Lung (tissue), 12 donors: ENCODE data around the gene CNST. TPM values are rescaled to one million over a fixed set of nuclear protein-coding genes. Genes with fewer than 3 reads are reported as not detected.

Experiments
- ATAC-seq: fragments of 200-7000 bp; cut with Tn5 transposase; one replicate; pipeline ENCODE4 v1.9.1; 2020; ENCODE audit warnings: moderate number of reproducible peaks; ENCODE audit not compliant: insufficient read depth, low FRiP score
- DNase-seq, 3 donors: peaks; one replicate each; pipeline ENCODE4 v3.0.0-alpha.2; 2013 to 2017
- H3K27ac ChIP-seq, 2 donors: one replicate each; pipeline ENCODE4 v1.5.1; 2013; ENCODE audit warnings: mild to moderate bottlenecking in 2 of 2, moderate library complexity in 2 of 2, control low read depth in 1 of 2, inconsistent platforms in 1 of 2, low read depth in 1 of 2, low read length in 1 of 2
- H3K27me3 ChIP-seq, 3 donors: one replicate each; pipeline ENCODE4 v1.5.1; 2013; ENCODE audit warnings: low read length in 2 of 3; ENCODE audit not compliant: control insufficient read depth in 3 of 3, insufficient read depth in 3 of 3
- H3K36me3 ChIP-seq, 4 donors: one replicate each; pipeline ENCODE4 v1.5.1; 2013; ENCODE audit warnings: low read length in 4 of 4, mild to moderate bottlenecking in 1 of 4, moderate library complexity in 1 of 4; ENCODE audit not compliant: control insufficient read depth in 4 of 4, insufficient read depth in 4 of 4
- H3K4me1 ChIP-seq, 5 donors: one replicate each; pipeline ENCODE4 v1.5.1; 2013; ENCODE audit warnings: low read length in 5 of 5, mild to moderate bottlenecking in 2 of 5, moderate library complexity in 1 of 5; ENCODE audit not compliant: control insufficient read depth in 5 of 5, insufficient read depth in 5 of 5
- H3K4me3 ChIP-seq: one replicate; pipeline ENCODE4 v1.5.1; 2013; ENCODE audit warnings: mild to moderate bottlenecking, control low read depth, moderate library complexity
- H3K9ac ChIP-seq, 2 donors: one replicate each; pipeline ENCODE4 v1.5.1; 2013; ENCODE audit warnings: low read length in 2 of 2, control low read depth in 1 of 2; ENCODE audit not compliant: insufficient read depth in 1 of 2
- H3K9me3 ChIP-seq, 4 donors: one replicate each; pipeline ENCODE4 v1.5.1; 2013; ENCODE audit warnings: low read length in 3 of 4, mild to moderate bottlenecking in 1 of 4, moderate library complexity in 1 of 4; ENCODE audit not compliant: control insufficient read depth in 4 of 4, insufficient read depth in 3 of 4
- WGBS, 2 donors: extraction: QIAGEN DNeasy Blood & Tissue Kit; methylation state at CpG; one replicate each; pipeline ENCODE4 v1.1.7; 2013; 5-methylcytosine and 5-hydroxymethylcytosine counted together
- polyA plus RNA-seq, 2 donors: library from polyadenylated mRNA; stranded (reverse); fragments of 200-250 nt; gene quantifications; one replicate each; pipeline ENCODE4 v1.2.1, GENCODE V29; 2013
- total RNA-seq, 2 donors: library from RNA; depleted of rRNA in 1 of 2; stranded (reverse); fragments of >200 nt in 1 of 2; gene quantifications; one replicate each; pipeline ENCODE4 v1.2.1, GENCODE V29; 2014 to 2021
- TF ChIP-seq, protein P1 (sequence below): IDR thresholded peaks from 2 replicates; pipeline ENCODE4 v1.5.1; 2012; ENCODE audit warnings: mild to moderate bottlenecking; ENCODE audit errors: control extremely low read depth, extremely low read depth
- donor health status: control.
- donor health status: control.
- donor health status: Bipolar disorder and iron deficiency.
- donor health status: healthy.
- donor health status: DM: yes; HTN: yes; CAD: no.

CNST gene
- total and polyA plus RNA-seq, 4 donors, result 6.1 to 37.3 (median 17.2) TPM

DNA sequence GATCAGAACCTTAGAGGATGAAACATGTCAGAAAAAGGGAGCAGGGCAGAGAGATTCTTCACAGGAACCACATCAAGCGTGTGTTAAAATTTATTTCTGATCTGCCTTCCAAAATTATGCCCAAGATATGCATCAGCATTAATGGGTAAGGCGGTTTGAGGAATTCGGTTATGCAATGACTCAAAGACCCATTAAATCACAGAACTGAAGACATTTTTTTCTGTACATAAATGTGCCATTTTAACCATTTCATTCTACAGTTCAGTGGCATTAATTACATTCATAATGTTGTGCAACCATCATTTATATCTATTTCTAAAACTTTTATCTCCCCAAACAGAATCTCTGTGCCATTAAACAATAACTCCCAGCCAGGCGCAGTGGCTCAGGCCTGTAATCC lies 43.4 kb downstream of the CNST start:
- H3K27ac ChIP-seq, result peak overlapping the region; percentile 61 to 82
- TF ChIP-seq, protein P1, sequence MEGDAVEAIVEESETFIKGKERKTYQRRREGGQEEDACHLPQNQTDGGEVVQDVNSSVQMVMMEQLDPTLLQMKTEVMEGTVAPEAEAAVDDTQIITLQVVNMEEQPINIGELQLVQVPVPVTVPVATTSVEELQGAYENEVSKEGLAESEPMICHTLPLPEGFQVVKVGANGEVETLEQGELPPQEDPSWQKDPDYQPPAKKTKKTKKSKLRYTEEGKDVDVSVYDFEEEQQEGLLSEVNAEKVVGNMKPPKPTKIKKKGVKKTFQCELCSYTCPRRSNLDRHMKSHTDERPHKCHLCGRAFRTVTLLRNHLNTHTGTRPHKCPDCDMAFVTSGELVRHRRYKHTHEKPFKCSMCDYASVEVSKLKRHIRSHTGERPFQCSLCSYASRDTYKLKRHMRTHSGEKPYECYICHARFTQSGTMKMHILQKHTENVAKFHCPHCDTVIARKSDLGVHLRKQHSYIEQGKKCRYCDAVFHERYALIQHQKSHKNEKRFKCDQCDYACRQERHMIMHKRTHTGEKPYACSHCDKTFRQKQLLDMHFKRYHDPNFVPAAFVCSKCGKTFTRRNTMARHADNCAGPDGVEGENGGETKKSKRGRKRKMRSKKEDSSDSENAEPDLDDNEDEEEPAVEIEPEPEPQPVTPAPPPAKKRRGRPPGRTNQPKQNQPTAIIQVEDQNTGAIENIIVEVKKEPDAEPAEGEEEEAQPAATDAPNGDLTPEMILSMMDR, result no peak
- peaks cover 0 to 13% (median 0%) of the 10 kb centered on the region in 5 donors for H3K4me1 ChIP-seq
- peaks cover 0 to 2% (median 0%) of the 10 kb centered on the region in 4 donors for H3K9me3 ChIP-seq
- no peak for ATAC-seq
- no peak for DNase-seq
- no peaks in the 10 kb centered on the region for H3K36me3 ChIP-seq
- H3K27me3 ChIP-seq, result no peaks in the 10 kb centered on the region
- 48 to 69% methylated on average over 4 of the region's 4 CpGs for WGBS, 2 donors
- H3K9ac ChIP-seq, result no peak overlapping the region
- H3K4me3 ChIP-seq, result no peak overlapping the region

DNA sequence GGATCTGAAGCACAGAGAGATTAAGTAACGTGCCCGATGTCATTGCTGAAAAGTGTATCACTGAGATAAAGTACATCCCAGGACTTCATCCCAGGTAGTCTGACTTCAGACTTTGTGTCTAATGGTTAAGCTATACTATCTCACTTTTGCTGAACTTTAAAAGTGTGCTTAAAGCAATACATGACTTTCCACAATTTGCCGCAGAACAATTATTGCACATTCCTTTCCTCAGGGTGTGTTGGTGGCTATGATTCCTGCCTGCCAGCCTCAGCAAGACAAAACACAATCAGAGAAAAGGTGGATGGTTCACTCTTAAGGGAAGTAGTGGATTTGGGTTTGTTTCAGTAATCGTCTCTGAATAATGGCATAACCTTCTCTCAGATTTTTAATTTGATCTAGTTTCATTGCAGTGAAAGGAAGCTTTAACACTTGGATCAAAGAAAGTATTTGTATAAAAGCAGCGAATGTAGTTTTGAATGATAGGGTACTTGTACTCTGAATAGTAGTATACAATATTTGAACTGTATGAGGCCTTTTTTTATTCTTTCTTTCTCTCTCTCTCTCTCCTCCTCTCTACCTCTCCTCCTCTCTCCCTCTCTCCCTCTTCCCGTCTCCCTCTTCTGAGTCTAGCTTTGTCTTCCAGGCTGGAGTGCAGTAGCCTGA lies 47.0 kb downstream of the CNST start:
- no peak for DNase-seq
- no peak overlapping the region for H3K9ac ChIP-seq
- peaks cover 0 to 22% (median 0%) of the 10 kb centered on the region in 5 donors for H3K4me1 ChIP-seq
- 77 to 82% methylated on average over 6 of the region's 6 CpGs for WGBS, 2 donors
- no peak overlapping the region for H3K27ac ChIP-seq
- TF ChIP-seq, protein P1, result no peak
- no peaks in the 10 kb centered on the region for H3K27me3 ChIP-seq
- H3K9me3 ChIP-seq, result no peaks in the 10 kb centered on the region
- no peaks in the 10 kb centered on the region for H3K36me3 ChIP-seq
- H3K4me3 ChIP-seq, result no peak overlapping the region
- ATAC-seq, result no peak

DNA sequence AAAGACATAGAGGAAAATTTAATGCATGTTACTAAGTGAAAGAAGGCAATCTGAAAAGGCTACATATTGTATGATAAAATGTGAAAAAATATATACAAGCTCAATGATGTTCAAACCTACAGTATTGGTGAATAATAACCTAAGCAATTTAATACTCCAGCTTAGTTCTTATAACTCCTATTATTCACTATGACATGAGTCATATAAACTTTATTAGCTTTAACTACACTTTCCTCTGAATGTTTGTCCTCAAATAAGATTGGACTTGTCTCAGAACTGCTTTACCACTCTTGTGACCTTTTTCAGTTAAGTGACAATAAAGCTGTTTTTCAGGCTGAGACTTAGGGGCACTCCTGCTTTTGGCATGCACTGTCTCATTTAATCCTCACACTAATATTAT lies 50.9 kb downstream of the CNST start:
- Histone ChIP-seq H3K4me1 (peaks cover 0 to 14% (median 0%) of the 10 kb centered on the region in 5 donors), H3K36me3 (peaks cover 0 to 4% (median 0%) of the 10 kb centered on the region in 4 donors), H3K27me3 (no peaks in the 10 kb centered on the region), H3K27ac (peak overlapping the region in 1 of 2 donors; percentile 40), H3K9ac (no peak overlapping the region), H3K9me3 (no peaks in the 10 kb centered on the region), H3K4me3 (no peak overlapping the region)
- no peak for ATAC-seq
- TF ChIP-seq, protein P1, result no peak
- no peak for DNase-seq

DNA sequence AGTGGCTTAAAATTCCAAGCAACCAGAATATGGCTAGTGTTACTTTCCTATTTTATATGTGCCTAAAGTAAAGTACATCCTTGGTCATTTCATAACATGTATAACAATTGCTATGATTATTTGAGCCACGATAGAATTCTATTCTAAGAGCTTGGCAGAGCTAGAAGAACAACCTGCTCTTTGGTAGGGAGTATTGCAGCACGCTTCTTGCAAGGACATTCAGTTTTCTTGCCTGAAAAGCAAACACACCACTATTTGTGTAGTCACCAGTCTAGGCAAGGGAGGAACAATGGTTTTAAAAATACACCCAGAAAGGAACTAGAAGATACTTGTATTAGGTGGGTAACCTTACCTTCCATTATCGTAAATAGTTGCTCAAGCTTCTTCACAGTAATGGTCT lies 51.5 kb downstream of the CNST start:
- Histone ChIP-seq H3K4me1 (peaks cover 0 to 14% (median 0%) of the 10 kb centered on the region in 5 donors), H3K36me3 (peaks cover 0 to 4% (median 0%) of the 10 kb centered on the region in 4 donors)
- no peak for ATAC-seq

More for the DNA sequence above, 51.5 kb downstream of the CNST start:
- Histone ChIP-seq H3K9ac (no peak overlapping the region), H3K27ac (peak overlapping the region in 1 of 2 donors; percentile 60), H3K4me3 (no peak overlapping the region), H3K9me3 (no peaks in the 10 kb centered on the region), H3K27me3 (no peaks in the 10 kb centered on the region)
- 70 to 82% methylated on average over 3 of the region's 3 CpGs for WGBS, 2 donors
- TF ChIP-seq, protein P1, result no peak
- no peak for DNase-seq
